HFF-Myc (cell line): ENCODE data around the gene OGFRL1.

Experiments
- DNase-seq: peaks from one replicate; pipeline ENCODE4 v3.0.0-alpha.2; 2011; ENCODE audit warnings: low read depth; ENCODE audit errors: extremely low read depth
- H3K4me3 ChIP-seq: replicated peaks from 2 replicates; pipeline ENCODE4 v1.5.1; 2011; ENCODE audit warnings: low read depth, mild to moderate bottlenecking, control low read depth, low read length
- TF ChIP-seq, protein P1 (sequence below): IDR thresholded peaks from 2 replicates; pipeline ENCODE4 v1.5.1; 2012; ENCODE audit warnings: mild to moderate bottlenecking, low read depth, low read length, control low read depth; ENCODE audit errors: missing control alignments

The OGFRL1 gene

DNA sequence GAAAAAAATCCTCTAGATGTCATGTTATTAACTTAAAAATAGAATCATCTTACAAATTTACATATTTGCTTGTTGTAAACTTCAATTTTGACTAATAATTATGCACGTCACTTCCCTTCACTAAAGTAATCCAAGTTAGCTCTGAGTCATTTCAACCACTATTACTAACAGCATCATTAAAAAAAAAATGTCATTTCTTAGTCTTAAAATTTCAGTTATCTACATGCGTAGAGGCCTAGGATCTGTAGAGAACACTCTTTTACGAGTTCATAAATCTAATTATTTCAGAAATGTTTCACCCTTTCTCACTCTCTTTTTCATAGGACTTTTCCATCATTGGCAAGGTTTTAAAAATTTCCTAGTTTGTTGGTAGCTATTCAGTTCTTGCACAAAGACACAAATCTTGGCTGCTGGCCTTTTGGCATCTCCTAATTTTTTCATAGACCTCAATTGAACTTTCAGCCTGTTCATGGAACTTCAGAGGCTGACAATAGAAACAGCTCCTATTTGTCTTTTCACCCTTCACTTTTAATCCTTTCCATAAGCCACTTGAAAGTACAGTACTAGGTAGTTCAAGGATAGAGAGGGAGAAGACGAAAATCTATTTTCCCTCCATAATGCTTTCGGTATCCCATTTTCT lies 61.5 kb downstream of the OGFRL1 start:
- no peak overlapping the region for H3K4me3 ChIP-seq
- TF ChIP-seq, protein P1, sequence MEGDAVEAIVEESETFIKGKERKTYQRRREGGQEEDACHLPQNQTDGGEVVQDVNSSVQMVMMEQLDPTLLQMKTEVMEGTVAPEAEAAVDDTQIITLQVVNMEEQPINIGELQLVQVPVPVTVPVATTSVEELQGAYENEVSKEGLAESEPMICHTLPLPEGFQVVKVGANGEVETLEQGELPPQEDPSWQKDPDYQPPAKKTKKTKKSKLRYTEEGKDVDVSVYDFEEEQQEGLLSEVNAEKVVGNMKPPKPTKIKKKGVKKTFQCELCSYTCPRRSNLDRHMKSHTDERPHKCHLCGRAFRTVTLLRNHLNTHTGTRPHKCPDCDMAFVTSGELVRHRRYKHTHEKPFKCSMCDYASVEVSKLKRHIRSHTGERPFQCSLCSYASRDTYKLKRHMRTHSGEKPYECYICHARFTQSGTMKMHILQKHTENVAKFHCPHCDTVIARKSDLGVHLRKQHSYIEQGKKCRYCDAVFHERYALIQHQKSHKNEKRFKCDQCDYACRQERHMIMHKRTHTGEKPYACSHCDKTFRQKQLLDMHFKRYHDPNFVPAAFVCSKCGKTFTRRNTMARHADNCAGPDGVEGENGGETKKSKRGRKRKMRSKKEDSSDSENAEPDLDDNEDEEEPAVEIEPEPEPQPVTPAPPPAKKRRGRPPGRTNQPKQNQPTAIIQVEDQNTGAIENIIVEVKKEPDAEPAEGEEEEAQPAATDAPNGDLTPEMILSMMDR: no peak
- DNase-seq: no peak

DNA sequence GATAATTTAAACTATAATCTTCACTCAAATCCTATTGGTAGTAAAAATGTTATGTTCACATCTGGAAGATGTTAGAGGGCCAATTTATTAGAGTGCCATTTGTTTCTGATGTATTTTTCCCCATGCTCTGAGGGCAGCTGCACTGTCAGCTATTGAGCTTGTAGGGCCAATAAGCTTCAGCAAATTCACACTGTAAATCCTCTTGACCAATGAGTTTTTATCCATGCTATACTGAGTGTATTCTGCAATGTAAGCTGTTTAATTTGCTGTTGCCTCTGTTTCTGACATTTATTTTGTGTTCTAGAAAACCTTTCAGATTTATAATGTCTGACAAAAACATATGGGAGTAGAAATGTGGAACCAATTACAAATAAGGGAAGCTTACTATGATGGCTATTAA lies 62.6 kb downstream of the OGFRL1 start:
- TF ChIP-seq, protein P1: no peak
- DNase-seq: peak; percentile 81
- H3K4me3 ChIP-seq: no peak overlapping the region
